LNCaP clone FGC (cell line): Measurements from ENCODE around the gene HEG1.
A peak's percentile ranks its signal among the peaks of the same experiment; 100 is the strongest.

Experiments used
- DNase-seq: peaks from one replicate; pipeline ENCODE4 v3.0.0-alpha.2; 2011; ENCODE audit warnings: low read depth
- H3K4me3 ChIP-seq: 2 replicates; pipeline ENCODE4 v1.5.1; 2011; ENCODE audit warnings: mild to moderate bottlenecking, low read depth, low read length, control low read depth
- CTCF ChIP-seq: IDR thresholded peaks from 2 replicates; pipeline ENCODE4 v1.5.1; 2012; ENCODE audit warnings: mild to moderate bottlenecking; ENCODE audit not compliant: control insufficient read depth, insufficient read depth; ENCODE audit errors: extremely low read depth

The HEG1 gene

GRCh38 chr3:125055913-125056745 is at the start of gene HEG1:
Gene HEG1, minus strand, starts transcription at chr3:125055997. Its CDS starts 107 bp downstream, at chr3:125055890.
- DNase-seq, result no peak
- TF ChIP-seq CTCF, result no peak
- H3K4me3 ChIP-seq, result peak within 1 kb of the TSS; percentile 48

GRCh38 chr3:125105116-125105515 is 49.3 kb upstream of the HEG1 start:
- no peak for DNase-seq
- no peak overlapping the region for H3K4me3 ChIP-seq
- no peak for TF ChIP-seq CTCF

GRCh38 chr3:125104639-125105038 is 48.8 kb upstream of the HEG1 start:
- TF ChIP-seq CTCF, result no peak
- H3K4me3 ChIP-seq, result no peak overlapping the region
- DNase-seq, result no peak

- H3K4me3 ChIP-seq, result no peak overlapping the region
- TF ChIP-seq CTCF, result no peak
- no peak for DNase-seq
Measured at GRCh38 chr3:125103406-125103805, 47.6 kb upstream of the HEG1 start.

GRCh38 chr3:125102470-125102869 is 46.7 kb upstream of the HEG1 start:
- H3K4me3 ChIP-seq, result no peak overlapping the region
- no peak for DNase-seq
- TF ChIP-seq CTCF, result no peak

GRCh38 chr3:125098611-125099291 is 43.0 kb upstream of the HEG1 start:
- no peak for TF ChIP-seq CTCF
- H3K4me3 ChIP-seq, result no peak overlapping the region
- DNase-seq, result no peak
